IMR-90 (cell line): ENCODE data around the gene TCTA. TPM values are rescaled to one million over a fixed set of nuclear protein-coding genes. Genes with fewer than 3 reads are reported as not detected.

Experiments used
- ATAC-seq: fragments of 200-7000 bp; cut with Tn5 transposase; 2 replicates; pipeline ENCODE4 v1.9.1; 2020; ENCODE audit warnings: low read depth, mild to moderate bottlenecking, moderate library complexity
- BruUV-seq: library from RNA; stranded (reverse); fragments of 400-500 nt; replicated peaks from 2 replicates; lab custom pipeline; 2021; lab: Mats Ljungman, UMichigan
- CTCF ChIA-PET: fragments of 300-600 bp; formaldehyde crosslinking; extraction: SDS; loops from one replicate; lab custom pipeline; 2021; ENCODE audit warnings: antibody characterized with exemption; lab: Yijun Ruan, JAX
- POLR2A ChIA-PET: fragments of 300-600 bp; sonication (Branson Sonifier 250); formaldehyde crosslinking; loops from one replicate; lab custom pipeline; 2022; ENCODE audit warnings: antibody characterized with exemption; ENCODE audit not compliant: unreplicated experiment; lab: Charles Lee
- DNase-seq: peaks from one replicate; pipeline ENCODE4 v3.0.0; 2013
- H2AFZ ChIP-seq: replicated peaks from 2 replicates; pipeline ENCODE3; 2013; ENCODE audit warnings: low read length, mild to moderate bottlenecking; ENCODE audit not compliant: poor library complexity
- H2AK5ac ChIP-seq: 2 replicates; pipeline ENCODE4 v1.6.1; 2013; ENCODE audit warnings: low read depth, low read length, inconsistent platforms
- H2AK9ac ChIP-seq: replicated peaks from 2 replicates; pipeline ENCODE3; 2013; ENCODE audit warnings: mild to moderate bottlenecking, low read depth, low read length, moderate library complexity; ENCODE audit not compliant: poor library complexity
- H2BK120ac ChIP-seq: 2 replicates; pipeline ENCODE4 v1.6.1; 2013; ENCODE audit warnings: low read depth, low read length, inconsistent platforms
- H2BK15ac ChIP-seq: 3 replicates; pipeline ENCODE4 v1.6.1; 2013; ENCODE audit warnings: low read depth, low read length, inconsistent platforms
- H2BK20ac ChIP-seq: 2 replicates; pipeline ENCODE4 v1.6.1; 2013; ENCODE audit warnings: low read depth, mild to moderate bottlenecking, inconsistent platforms, low read length, moderate library complexity
- H2BK5ac ChIP-seq: 2 replicates; pipeline ENCODE4 v1.6.1; 2013; ENCODE audit warnings: mild to moderate bottlenecking, low read depth, low read length, inconsistent platforms; ENCODE audit not compliant: poor library complexity, severe bottlenecking
- H3K14ac ChIP-seq: replicated peaks from 2 replicates; pipeline ENCODE4 v1.6.1; 2013; ENCODE audit warnings: low read depth, low read length, inconsistent platforms
- H3K18ac ChIP-seq: 2 replicates; pipeline ENCODE4 v1.6.1; 2013; ENCODE audit warnings: low read depth, low read length, control low read depth
- H3K23ac ChIP-seq: 2 replicates; pipeline ENCODE4 v1.6.1; 2013; ENCODE audit warnings: low read depth, low read length, inconsistent platforms
- H3K27ac ChIP-seq: 2 replicates; pipeline ENCODE4 v1.5.1; 2013; ENCODE audit warnings: mild to moderate bottlenecking, control low read depth, low read length; ENCODE audit not compliant: insufficient read depth
- H3K27me3 ChIP-seq: 2 replicates; pipeline ENCODE4 v1.6.1; 2013; ENCODE audit warnings: low read length; ENCODE audit not compliant: control insufficient read depth, insufficient read depth
- H3K36me3 ChIP-seq: 2 replicates; pipeline ENCODE4 v1.6.1; 2013; ENCODE audit warnings: low read length, mixed read lengths; ENCODE audit not compliant: control insufficient read depth, insufficient read depth
- H3K4ac ChIP-seq: 2 replicates; pipeline ENCODE4 v1.6.1; 2013; ENCODE audit warnings: low read depth, low read length, inconsistent platforms
- H3K4me1 ChIP-seq: 2 replicates; pipeline ENCODE4 v1.6.1; 2013; ENCODE audit warnings: low read length, mixed read lengths; ENCODE audit not compliant: control insufficient read depth, insufficient read depth
- H3K4me2 ChIP-seq: 2 replicates; pipeline ENCODE4 v1.6.1; 2013; ENCODE audit warnings: low read depth, mild to moderate bottlenecking, control low read depth, low read length, moderate library complexity
- H3K4me3 ChIP-seq: 2 replicates; pipeline ENCODE4 v1.5.1; 2013; ENCODE audit warnings: low read depth, mild to moderate bottlenecking, control low read depth, low read length, moderate library complexity; ENCODE audit not compliant: insufficient read depth
- H3K56ac ChIP-seq: 2 replicates; pipeline ENCODE4 v1.6.1; 2013; ENCODE audit warnings: low read length, inconsistent platforms; ENCODE audit not compliant: insufficient read depth; ENCODE audit errors: extremely low read depth
- H3K79me1 ChIP-seq, 2 experiments: 2 replicates each; pipeline ENCODE4 v1.6.1; 2013; ENCODE audit warnings: low read length in 2 of 2, inconsistent platforms in 1 of 2, low read depth in 1 of 2
- H3K9ac ChIP-seq: 2 replicates; pipeline ENCODE4 v1.6.1; 2013; ENCODE audit warnings: low read depth, low read length, control low read depth
- H3K9me1 ChIP-seq: 2 replicates; pipeline ENCODE4 v1.6.1; 2013; ENCODE audit warnings: low read length, inconsistent platforms; ENCODE audit not compliant: insufficient read depth
- H3K9me3 ChIP-seq: 2 replicates; pipeline ENCODE4 v1.6.1; 2013; ENCODE audit warnings: low read length; ENCODE audit not compliant: control insufficient read depth, insufficient read depth
- H4K20me1 ChIP-seq: 2 replicates; pipeline ENCODE4 v1.6.1; 2013; ENCODE audit warnings: low read length, inconsistent platforms; ENCODE audit not compliant: insufficient read depth
- H4K5ac ChIP-seq: 2 replicates; pipeline ENCODE4 v1.6.1; 2013; ENCODE audit warnings: mild to moderate bottlenecking, low read depth, low read length, control low read depth
- H4K8ac ChIP-seq, 2 experiments: 2 replicates each; pipeline ENCODE4 v1.6.1; 2013; ENCODE audit warnings: low read depth in 2 of 2, low read length in 2 of 2, control low read depth in 1 of 2, inconsistent platforms in 1 of 2
- H4K91ac ChIP-seq: 2 replicates; pipeline ENCODE4 v1.6.1; 2013; ENCODE audit warnings: low read depth, low read length, inconsistent platforms; ENCODE audit not compliant: insufficient read depth
- CEBPB ChIP-seq: IDR thresholded peaks from 2 replicates; pipeline ENCODE4 v1.6.1; 2012; ENCODE audit warnings: low read depth, low read length, improper control_type of control experiment
- CHD1 ChIP-seq: IDR thresholded peaks from 2 replicates; pipeline ENCODE4 v1.6.1; 2012; ENCODE audit warnings: low read depth, low read length, improper control_type of control experiment
- FOS ChIP-seq: fragments of 150-350 bp; IDR thresholded peaks from 2 replicates; pipeline ENCODE4 v1.6.1; 2016; ENCODE audit warnings: low read depth, low read length
- MAFK ChIP-seq: IDR thresholded peaks from 2 replicates; pipeline ENCODE4 v1.6.1; 2012; ENCODE audit warnings: low read depth, low read length, improper control_type of control experiment
- MAZ ChIP-seq: IDR thresholded peaks from 2 replicates; pipeline ENCODE4 v1.6.1; 2012; ENCODE audit warnings: low read depth, mild to moderate bottlenecking, low read length, improper control_type of control experiment, moderate library complexity, borderline replicate concordance
- MXI1 ChIP-seq: IDR thresholded peaks from 2 replicates; pipeline ENCODE4 v1.6.1; 2012; ENCODE audit warnings: low read depth, mild to moderate bottlenecking, low read length, moderate library complexity, borderline replicate concordance
- NFE2L2 ChIP-seq: fragments of 150-350 bp; IDR thresholded peaks from 2 replicates; pipeline ENCODE4 v1.6.1; 2016; ENCODE audit warnings: low read depth, mild to moderate bottlenecking, low read length
- POLR2A ChIP-seq: IDR thresholded peaks from 2 replicates; pipeline ENCODE4 v1.6.1; 2012; ENCODE audit warnings: mild to moderate bottlenecking, low read depth, low read length
- RCOR1 ChIP-seq: IDR thresholded peaks from 2 replicates; pipeline ENCODE4 v1.6.1; 2012; ENCODE audit warnings: mild to moderate bottlenecking, low read length, improper control_type of control experiment; ENCODE audit not compliant: insufficient replicate concordance
- RFX5 ChIP-seq: IDR thresholded peaks from 2 replicates; pipeline ENCODE4 v1.8.0; 2012; ENCODE audit warnings: low read depth, mild to moderate bottlenecking, low read length, moderate library complexity
- WGBS, 2 experiments: methylation state at CpG; one replicate each; pipeline versions ENCODE4 v1.1.5 to v1.1.7; 2013; ENCODE audit warnings: missing lambda C conversion rate in 2 of 2; ENCODE audit not compliant: insufficient read length in 1 of 2; ENCODE audit errors: extremely low coverage in 2 of 2; 5-methylcytosine and 5-hydroxymethylcytosine counted together
- dilution Hi-C: fragments of 300-500 bp; cut with HindIII; formaldehyde crosslinking; loops from one replicate; pipeline ENCODE4 v1.14.3; 2018; ENCODE audit warnings: low sequenced_read_pairs; ENCODE audit not compliant: unreplicated experiment
- in situ Hi-C: fragments of 300-500 bp; cut with MboI; formaldehyde crosslinking; loops from 3 replicates; pipeline ENCODE4 v1.14.3; 2019; ENCODE audit warnings: low sequenced_read_pairs, inconsistent platforms, mixed read lengths
- intact Hi-C: fragments of 100-400 bp; cut with micrococcal nuclease; formaldehyde crosslinking; loops from 2 replicates; pipeline ENCODE4 v1.10.0; 2022
- polyA plus RNA-seq, 3 experiments: library from polyadenylated mRNA; depleted of rRNA; stranded (reverse); fragments of >200 nt; gene quantifications; 2 replicates each; pipeline ENCODE4 v1.2.3, GENCODE V29; 2012; ENCODE audit warnings: low replicate concordance in 1 of 3
- total RNA-seq: library from RNA; depleted of rRNA; stranded (reverse); fragments of >200 nt; gene quantifications from 2 replicates; pipeline ENCODE4 v1.2.3, GENCODE V29; 2012
- TF ChIP-seq, protein P1 (sequence below): fragments of 150-350 bp; IDR thresholded peaks from 2 replicates; pipeline ENCODE4 v1.6.1; 2017; ENCODE audit warnings: mild to moderate bottlenecking, antibody characterized with exemption, low read length, low read depth

TCTA gene
- total and polyA plus RNA-seq, 2 of the 4 experiments (the other 2 are of a cell fraction): 15.1 to 46.6 TPM

DNA sequence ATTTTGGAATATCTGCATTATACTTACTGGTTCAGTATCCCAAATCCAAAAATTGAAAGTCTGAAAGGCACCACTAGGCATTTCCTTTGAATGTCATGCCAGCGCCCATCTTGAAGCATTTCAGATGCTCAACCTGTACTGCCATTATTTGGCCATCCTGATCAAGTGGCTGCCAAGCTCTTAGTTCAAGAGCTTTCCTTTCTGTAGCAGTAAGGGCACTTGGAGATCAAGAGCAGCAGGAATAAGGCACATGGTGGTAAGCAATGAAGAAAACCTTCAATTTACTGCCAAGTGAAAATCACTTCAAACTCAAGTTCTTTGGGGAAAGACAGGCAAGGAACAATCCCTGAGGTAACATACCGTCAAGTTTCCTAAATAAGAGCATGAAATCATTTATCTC, 10.5 kb upstream of the TCTA start:
- H2AK5ac ChIP-seq: no peak overlapping the region
- H3K4me2 ChIP-seq: no peak overlapping the region
- no peak overlapping the region for H4K5ac ChIP-seq
- H3K4me1 ChIP-seq: peaks cover 3% of the 10 kb centered on the region
- H3K36me3 ChIP-seq: peaks cover 13% of the 10 kb centered on the region
- dilution Hi-C loops: no loop called here
- TF ChIP-seq CEBPB (no peak), CHD1 (no peak), MAFK (no peak), RFX5 (no peak), POLR2A (no peak), MAZ (no peak), FOS (no peak), NFE2L2 (no peak), MXI1 (no peak), RCOR1 (no peak)
- TF ChIP-seq, protein P1, sequence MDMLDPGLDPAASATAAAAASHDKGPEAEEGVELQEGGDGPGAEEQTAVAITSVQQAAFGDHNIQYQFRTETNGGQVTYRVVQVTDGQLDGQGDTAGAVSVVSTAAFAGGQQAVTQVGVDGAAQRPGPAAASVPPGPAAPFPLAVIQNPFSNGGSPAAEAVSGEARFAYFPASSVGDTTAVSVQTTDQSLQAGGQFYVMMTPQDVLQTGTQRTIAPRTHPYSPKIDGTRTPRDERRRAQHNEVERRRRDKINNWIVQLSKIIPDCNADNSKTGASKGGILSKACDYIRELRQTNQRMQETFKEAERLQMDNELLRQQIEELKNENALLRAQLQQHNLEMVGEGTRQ: no peak
- H3K4ac ChIP-seq: no peak overlapping the region
- in situ Hi-C loops: no loop called here
- H2BK5ac ChIP-seq: no peak overlapping the region
- intact Hi-C loops: no loop called here
- ChIA-PET POLR2A (interaction anchor here (0.7 kb wide), 1 partner anchor 10 kb away, joined by 6 read pairs; the partner anchor contains the start of gene RHOA), CTCF (interaction anchor here (0.6 kb wide), 1 partner anchor 38 kb away, joined by 3 read pairs; no protein-coding TSS in a partner anchor)
- H3K23ac ChIP-seq: no peak overlapping the region
- no peak overlapping the region for H2BK15ac ChIP-seq
- no peak overlapping the region for H3K4me3 ChIP-seq
- H3K27ac ChIP-seq: no peak overlapping the region
- H2BK120ac ChIP-seq: no peak overlapping the region
- H3K9me3 ChIP-seq: no peaks in the 10 kb centered on the region
- no peak overlapping the region for H4K91ac ChIP-seq
- H2AK9ac ChIP-seq: no peak overlapping the region
- ATAC-seq (no peak), DNase-seq (no peak)
- no peak overlapping the region for H4K8ac ChIP-seq
- no peak overlapping the region for H3K14ac ChIP-seq
- no CpG with 5 or more reads among the region's 2 CpGs for WGBS, 2 experiments
- H4K20me1 ChIP-seq: peaks cover 97% of the 10 kb centered on the region
- H3K79me1 ChIP-seq: peaks cover 0 to 32% of the 10 kb centered on the region in 2 experiments; a peak in 2 of 4 replicates
- no TSS peak for BruUV-seq
- H3K9ac ChIP-seq: no peak overlapping the region
- H2BK20ac ChIP-seq: no peak overlapping the region
- no peaks in the 10 kb centered on the region for H3K27me3 ChIP-seq
- no peak overlapping the region for H3K18ac ChIP-seq
- H3K9me1 ChIP-seq: peaks cover 14% of the 10 kb centered on the region
- no peak overlapping the region for H3K56ac ChIP-seq
- H2AFZ ChIP-seq: no peak overlapping the region
